Stimulated activated memory B cell treated with anti-CD40 and anti-IgM and Interleukin-4, amounts not matched to agents 10 μg/mL and 1 μg/mL and 100 μg/mL, for 72 hours (primary cell): Measurements from ENCODE around the gene ADORA1.

Experiments
- ATAC-seq: fragments of 150-1000 bp; cut with Tn5 transposase; 2 replicates; pipeline ENCODE4 v1.10.0; 2021
- H3K27ac Mint-ChIP-seq: one replicate; pipeline ENCODE4 v1.8.0; 2022; ENCODE audit warnings: mild to moderate bottlenecking, mixed read lengths
- H3K27me3 Mint-ChIP-seq: one replicate; pipeline ENCODE4 v1.8.0; 2022; ENCODE audit warnings: mixed read lengths
- H3K36me3 Mint-ChIP-seq: one replicate; pipeline ENCODE4 v1.8.0; 2022; ENCODE audit warnings: mixed read lengths
- H3K4me1 Mint-ChIP-seq: one replicate; pipeline ENCODE4 v1.8.0; 2022; ENCODE audit warnings: mixed read lengths
- H3K4me3 Mint-ChIP-seq: one replicate; pipeline ENCODE4 v1.8.0; 2022; ENCODE audit warnings: mild to moderate bottlenecking, moderate library complexity, mixed read lengths
- H3K9me3 Mint-ChIP-seq: one replicate; pipeline ENCODE4 v1.8.0; 2022; ENCODE audit warnings: mixed read lengths

The ADORA1 gene

DNA sequence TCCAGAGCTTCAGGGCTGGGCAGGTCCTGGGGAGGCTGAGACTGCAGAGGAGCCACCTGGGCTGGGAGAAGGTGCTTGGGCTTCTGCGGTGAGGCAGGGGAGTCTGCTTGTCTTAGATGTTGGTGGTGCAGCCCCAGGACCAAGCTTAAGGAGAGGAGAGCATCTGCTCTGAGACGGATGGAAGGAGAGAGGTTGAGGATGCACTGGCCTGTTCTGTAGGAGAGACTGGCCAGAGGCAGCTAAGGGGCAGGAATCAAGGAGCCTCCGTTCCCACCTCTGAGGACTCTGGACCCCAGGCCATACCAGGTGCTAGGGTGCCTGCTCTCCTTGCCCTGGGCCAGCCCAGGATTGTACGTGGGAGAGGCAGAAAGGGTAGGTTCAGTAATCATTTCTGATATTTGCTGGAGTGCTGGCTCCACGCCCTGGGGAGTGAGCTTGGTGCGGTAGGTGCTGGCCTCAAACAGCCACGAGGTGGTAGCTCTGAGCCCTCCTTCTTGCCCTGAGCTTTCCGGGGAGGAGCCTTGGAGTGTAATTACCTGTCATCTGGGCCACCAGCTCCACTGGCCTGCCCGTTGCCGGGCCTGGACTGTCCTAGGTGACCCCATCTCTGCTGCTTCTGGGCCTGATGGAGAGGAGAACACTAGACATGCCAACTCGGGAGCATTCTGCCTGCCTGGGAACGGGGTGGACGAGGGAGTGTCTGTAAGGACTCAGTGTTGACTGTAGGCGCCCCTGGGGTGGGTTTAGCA, 38.8 kb downstream of the ADORA1 start:
- H3K27ac Mint-ChIP-seq = no peak overlapping the region

DNA sequence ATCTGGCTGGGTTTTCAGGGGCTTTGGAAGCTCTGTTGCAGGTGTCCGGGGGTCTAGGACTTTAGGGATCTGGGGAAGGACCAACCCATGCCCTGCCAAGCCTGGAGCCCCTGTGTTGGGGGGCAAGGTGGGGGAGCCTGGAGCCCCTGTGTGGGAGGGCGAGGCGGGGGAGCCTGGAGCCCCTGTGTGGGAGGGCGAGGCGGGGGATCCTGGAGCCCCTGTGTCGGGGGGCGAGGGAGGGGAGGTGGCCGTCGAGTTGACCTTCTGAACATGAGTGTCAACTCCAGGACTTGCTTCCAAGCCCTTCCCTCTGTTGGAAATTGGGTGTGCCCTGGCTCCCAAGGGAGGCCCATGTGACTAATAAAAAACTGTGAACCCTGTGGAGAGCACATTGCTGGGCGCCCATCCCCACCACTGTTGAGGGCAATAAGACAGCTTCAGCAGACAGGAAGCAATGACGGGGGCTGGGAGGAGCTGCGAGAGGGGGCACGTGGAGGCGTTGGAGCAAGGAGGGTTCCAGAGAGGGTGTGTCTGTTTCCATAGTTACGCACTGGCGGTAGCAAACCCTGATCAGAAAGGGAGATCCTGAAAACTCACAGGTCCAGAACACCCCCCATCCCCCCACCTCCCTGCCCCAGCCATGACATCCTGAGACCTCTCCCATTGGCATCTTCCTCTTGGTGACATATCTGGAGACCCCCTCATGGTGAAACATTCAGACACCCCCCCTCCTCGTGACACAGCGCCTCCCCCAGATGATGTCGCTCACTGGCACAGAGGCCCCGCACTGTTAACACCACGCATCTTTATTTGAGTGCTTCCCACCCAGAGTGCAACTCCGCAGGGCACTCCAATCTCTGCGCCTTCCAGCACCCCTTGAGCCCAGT, 39.7 kb downstream of the ADORA1 start:
- peaks cover 71% of the 10 kb centered on the region for H3K27me3 Mint-ChIP-seq
- H3K27ac Mint-ChIP-seq = no peak overlapping the region

More for the DNA sequence above, 38.8 kb downstream of the ADORA1 start:
- ATAC-seq = no peak
- H3K4me3 Mint-ChIP-seq = no peak overlapping the region
- no peaks in the 10 kb centered on the region for H3K9me3 Mint-ChIP-seq
- no peaks in the 10 kb centered on the region for H3K4me1 Mint-ChIP-seq
- peaks cover 66% of the 10 kb centered on the region for H3K27me3 Mint-ChIP-seq
- no peaks in the 10 kb centered on the region for H3K36me3 Mint-ChIP-seq

DNA sequence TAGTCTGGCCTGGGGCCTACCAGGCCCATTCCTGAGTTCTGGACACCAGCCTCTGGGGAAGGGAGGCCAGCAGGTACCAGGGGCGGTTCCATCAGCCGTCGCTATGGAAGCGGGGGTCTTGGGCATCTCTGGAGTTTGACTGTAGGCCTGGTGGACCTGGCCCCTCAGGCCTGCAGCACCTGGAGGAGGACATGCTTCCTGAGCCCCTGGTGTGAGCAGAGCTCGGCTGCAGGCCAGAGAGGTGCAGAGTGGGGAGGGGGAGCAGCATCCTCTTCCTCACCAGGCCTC, 40.3 kb downstream of the ADORA1 start:
- H3K4me3 Mint-ChIP-seq = no peak overlapping the region
- H3K4me1 Mint-ChIP-seq = no peaks in the 10 kb centered on the region
- H3K27me3 Mint-ChIP-seq = peaks cover 71% of the 10 kb centered on the region
- no peaks in the 10 kb centered on the region for H3K36me3 Mint-ChIP-seq
- no peaks in the 10 kb centered on the region for H3K9me3 Mint-ChIP-seq
- H3K27ac Mint-ChIP-seq = no peak overlapping the region
- no peak for ATAC-seq

More for the DNA sequence above, 39.7 kb downstream of the ADORA1 start:
- ATAC-seq = no peak
- Mint-ChIP-seq H3K4me3 (no peak overlapping the region), H3K4me1 (no peaks in the 10 kb centered on the region), H3K9me3 (no peaks in the 10 kb centered on the region), H3K36me3 (no peaks in the 10 kb centered on the region)

DNA sequence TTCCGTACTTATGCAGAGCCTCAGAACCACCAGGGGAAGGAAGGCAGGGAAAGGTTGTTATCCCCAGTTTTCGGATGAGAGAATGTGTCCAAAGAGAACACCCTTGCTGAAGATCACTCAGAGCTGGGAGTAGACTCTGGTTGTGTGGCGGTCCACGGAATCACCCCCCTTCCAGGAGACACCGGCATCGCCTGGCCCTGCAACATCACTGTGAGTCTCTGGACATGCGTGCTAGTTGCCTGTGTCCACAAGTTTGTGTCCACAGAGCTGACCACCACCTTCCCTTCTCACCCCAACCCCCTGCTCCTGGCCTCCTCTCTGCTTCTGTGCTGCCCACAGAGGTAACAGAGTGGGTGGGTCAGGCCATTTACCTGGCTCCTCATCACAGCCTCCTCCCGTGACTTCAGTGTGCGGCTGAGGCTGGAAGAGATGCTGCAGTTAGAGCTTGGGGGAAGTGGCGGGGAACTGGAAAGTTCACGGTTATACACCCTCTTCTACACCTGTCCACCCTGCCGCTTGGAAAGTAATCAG, 40.8 kb downstream of the ADORA1 start:
- H3K36me3 Mint-ChIP-seq = no peaks in the 10 kb centered on the region
- H3K27ac Mint-ChIP-seq = no peak overlapping the region
- peaks cover 1% of the 10 kb centered on the region for H3K4me1 Mint-ChIP-seq
- no peak for ATAC-seq
- H3K27me3 Mint-ChIP-seq = peaks cover 71% of the 10 kb centered on the region
- no peak overlapping the region for H3K4me3 Mint-ChIP-seq
- H3K9me3 Mint-ChIP-seq = no peaks in the 10 kb centered on the region

DNA sequence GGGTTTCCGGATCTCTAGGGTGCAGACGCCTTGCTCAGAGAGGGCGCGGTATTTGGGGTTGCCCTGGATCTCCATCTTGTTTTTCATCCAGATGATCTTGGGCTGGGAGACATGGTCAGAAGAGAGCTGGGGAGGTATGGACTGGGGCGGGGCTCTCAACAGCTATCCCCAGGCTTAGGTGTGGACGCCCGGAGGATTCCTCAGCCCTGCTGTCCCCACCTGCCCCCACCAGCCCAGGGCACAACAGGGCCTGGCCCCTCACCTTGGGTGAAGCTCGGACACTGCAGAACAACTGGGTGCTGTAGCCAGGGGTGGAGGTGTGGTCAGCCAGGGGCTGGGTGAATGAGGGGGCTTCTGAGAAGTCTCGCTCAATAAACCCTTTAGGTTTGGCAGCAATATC, 41.5 kb downstream of the ADORA1 start:
- ATAC-seq = no peak
- Mint-ChIP-seq H3K9me3 (no peaks in the 10 kb centered on the region), H3K27ac (no peak overlapping the region), H3K27me3 (peaks cover 71% of the 10 kb centered on the region), H3K4me1 (peaks cover 8% of the 10 kb centered on the region), H3K4me3 (no peak overlapping the region), H3K36me3 (no peaks in the 10 kb centered on the region)

DNA sequence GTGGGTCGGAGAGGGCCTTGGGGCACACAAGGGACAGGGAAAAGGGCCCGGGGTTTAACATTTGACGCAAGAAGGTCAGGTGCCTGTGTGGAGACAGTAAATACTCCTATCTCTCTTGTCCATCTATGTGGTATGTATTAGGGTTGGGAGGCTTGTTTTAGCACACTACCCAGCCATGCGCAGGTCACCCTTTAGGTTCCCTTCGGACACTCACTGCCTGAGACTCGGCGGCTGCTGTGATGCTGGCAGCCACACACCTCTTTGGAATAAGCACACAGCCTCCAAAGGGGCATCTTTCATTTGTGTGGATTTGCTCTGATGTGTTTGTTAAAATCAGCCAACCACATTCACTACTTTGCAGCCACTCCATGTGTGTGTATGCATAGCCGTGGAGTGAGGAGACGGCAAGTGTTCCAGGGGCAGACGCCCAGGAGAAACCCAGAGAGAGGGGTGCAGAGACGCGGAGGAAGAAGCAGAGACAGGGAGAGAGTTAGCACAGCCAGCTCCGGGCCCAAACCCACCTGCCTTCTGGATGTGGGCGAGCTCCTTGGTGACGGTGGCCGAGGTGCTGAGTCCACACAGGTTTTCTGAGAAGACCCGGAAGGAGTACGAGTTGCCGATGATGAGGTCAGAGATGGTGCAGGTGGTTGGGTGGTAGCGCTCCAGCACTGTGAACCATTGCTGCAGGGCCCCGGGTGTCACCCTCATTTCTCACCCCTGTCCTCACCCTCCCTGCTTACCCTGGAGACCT, 42.4 kb downstream of the ADORA1 start:
- Mint-ChIP-seq H3K36me3 (no peaks in the 10 kb centered on the region), H3K27me3 (peaks cover 72% of the 10 kb centered on the region), H3K9me3 (no peaks in the 10 kb centered on the region), H3K27ac (no peak overlapping the region), H3K4me1 (peaks cover 10% of the 10 kb centered on the region), H3K4me3 (no peak overlapping the region)
- no peak for ATAC-seq

DNA sequence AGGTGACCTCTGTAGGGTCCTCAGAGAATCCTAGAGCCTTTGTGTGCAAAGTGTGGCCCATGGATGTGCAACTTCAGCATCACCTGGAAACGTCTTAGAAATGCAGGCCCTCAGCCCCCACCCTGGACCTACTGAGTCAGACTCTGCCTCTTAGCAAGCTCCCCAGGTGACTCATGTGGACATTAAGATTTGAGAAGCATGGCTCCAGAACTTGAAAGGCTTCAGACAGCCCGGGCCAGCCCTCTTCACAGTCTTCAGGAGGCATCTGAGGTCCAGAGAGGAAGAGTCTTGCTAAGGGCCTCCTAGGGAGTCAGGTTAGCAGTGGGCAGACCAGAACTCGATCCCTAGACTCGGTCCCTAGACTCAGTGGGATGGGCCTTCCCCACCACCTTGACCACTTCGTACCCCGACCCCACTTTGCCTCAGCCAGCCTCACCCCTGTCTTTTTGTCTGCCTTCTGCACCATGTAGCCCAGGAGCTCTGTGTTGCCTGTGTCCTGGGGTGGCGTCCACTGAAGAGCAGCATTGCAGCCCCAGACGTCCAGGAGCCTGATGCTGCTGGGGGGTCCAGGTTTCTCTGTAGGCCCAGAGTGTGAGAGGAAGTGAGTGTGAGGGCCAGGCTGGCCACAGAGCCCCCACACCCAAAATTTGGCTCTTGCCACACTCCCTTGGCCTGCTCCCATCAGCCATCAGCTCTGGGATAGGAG, 43.3 kb downstream of the ADORA1 start:
- Mint-ChIP-seq H3K4me1 (peaks cover 18% of the 10 kb centered on the region), H3K27ac (no peak overlapping the region), H3K36me3 (no peaks in the 10 kb centered on the region), H3K9me3 (no peaks in the 10 kb centered on the region), H3K27me3 (peaks cover 74% of the 10 kb centered on the region), H3K4me3 (no peak overlapping the region)
- no peak for ATAC-seq

DNA sequence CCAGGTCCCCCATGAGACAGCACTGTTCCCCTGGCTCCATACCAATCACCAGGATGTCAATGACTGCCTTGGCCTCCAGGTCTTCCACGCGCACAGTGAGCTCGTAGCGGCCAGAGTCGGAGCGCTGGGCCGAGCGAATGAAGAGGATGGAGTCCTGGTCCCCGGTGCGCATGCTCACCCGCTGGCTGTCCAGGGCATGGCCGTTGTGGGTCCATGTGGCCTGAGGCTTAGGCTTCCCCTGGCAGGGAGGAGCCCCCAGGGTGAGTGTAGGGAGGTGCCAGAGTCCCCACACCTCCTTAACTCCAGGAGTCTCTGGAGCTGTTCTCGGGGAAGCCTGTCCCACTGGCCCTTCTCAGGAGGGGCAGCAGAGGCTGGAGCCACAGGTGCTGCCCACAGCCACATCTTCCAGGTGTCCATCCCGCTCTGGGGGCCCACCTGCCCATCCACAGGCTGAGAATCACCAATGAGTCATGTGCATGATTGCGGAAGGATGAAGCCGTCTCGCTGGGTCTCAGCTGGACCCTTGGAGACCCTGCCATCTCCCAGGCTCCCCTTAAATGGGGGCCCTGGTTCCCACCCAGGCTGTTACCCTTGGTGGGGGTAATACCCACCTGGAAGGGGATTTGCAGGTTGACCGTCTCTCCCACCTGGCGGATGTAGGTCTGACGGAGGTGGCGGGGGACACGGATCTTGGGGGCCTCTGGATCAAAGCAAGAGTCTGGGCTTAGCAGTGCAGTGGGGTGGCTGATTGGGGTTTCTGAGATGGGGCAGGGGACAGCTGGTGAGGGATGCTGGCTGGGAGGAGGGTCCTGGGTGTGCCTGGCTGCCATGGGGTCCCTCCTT, 44.0 kb downstream of the ADORA1 start:
- no peaks in the 10 kb centered on the region for H3K9me3 Mint-ChIP-seq
- no peak overlapping the region for H3K27ac Mint-ChIP-seq
- no peak for ATAC-seq
- H3K27me3 Mint-ChIP-seq = peaks cover 74% of the 10 kb centered on the region
- no peaks in the 10 kb centered on the region for H3K36me3 Mint-ChIP-seq
- no peak overlapping the region for H3K4me3 Mint-ChIP-seq
- H3K4me1 Mint-ChIP-seq = peaks cover 21% of the 10 kb centered on the region

DNA sequence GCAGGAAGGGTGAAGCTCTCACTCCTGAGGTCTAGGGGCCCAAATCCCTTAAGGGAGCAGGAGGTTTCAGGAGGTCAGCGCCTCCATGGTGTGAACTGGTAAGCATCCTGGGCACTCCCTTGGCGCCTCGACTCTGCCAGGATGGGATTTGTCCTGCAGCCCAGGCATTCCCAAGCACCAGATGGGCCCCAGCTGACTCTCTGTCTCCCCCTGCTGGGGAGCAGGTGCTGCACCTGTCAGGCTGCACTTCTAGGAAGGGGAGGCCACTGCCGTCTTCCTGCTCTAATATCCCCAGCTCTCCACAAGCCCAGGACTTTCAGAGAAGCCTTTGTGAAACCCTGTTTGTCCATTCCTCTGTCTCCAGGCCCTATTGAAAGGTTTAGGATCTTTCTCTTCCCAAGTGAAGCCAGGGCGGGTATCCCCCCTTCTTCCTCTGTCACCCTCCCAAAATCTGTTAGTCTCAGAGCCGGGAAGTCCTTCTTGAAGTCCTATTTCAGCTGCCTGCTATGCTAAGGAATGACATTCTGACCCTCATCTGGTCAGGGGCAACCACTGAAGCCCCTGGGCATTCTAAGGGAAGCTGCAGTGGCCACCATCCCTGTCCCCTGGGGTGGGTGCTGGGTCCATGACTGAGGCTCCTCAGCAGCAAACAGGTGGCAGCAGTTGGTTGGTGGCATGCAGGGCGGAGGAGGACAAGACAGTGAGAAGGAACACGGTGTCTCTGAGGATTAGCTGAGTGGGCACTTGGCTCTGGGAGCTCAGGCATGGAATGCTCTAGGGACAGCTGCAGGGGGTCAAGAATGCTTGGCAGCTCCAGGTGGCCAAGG, 44.9 kb downstream of the ADORA1 start:
- no peak overlapping the region for H3K4me3 Mint-ChIP-seq
- ATAC-seq = no peak
- H3K27me3 Mint-ChIP-seq = peaks cover 73% of the 10 kb centered on the region
- H3K9me3 Mint-ChIP-seq = no peaks in the 10 kb centered on the region
- peaks cover 21% of the 10 kb centered on the region for H3K4me1 Mint-ChIP-seq
- no peaks in the 10 kb centered on the region for H3K36me3 Mint-ChIP-seq
- H3K27ac Mint-ChIP-seq = no peak overlapping the region

DNA sequence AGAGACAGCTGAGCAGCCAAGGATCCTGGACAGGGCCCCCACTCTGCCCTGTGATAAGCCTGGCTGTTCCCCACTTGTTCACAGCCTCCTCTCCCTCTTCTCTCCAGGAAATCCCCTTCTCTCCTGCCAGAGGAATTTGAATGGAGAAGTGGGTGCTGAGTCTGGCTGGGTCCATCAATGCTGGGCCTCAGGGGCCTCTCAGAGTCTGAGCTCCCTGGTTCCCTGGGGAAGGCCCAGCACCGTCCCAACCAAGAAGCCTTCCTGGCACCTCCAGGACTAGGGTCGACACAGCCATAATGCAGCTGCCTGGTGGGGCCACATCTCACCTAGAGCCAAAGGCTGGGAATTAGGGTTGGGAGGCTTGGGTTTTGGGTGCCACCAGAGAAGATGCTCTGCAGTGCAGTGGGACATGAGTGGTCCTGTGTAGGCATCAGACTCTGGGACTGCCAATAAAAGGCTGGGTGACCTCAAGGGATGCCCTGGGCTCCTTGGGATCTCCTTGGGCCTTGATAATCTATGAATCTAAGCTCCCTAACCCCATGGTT, 45.6 kb downstream of the ADORA1 start:
- no peaks in the 10 kb centered on the region for H3K9me3 Mint-ChIP-seq
- no peak overlapping the region for H3K27ac Mint-ChIP-seq
- no peak for ATAC-seq
- H3K4me3 Mint-ChIP-seq = no peak overlapping the region
- peaks cover 21% of the 10 kb centered on the region for H3K4me1 Mint-ChIP-seq
- no peaks in the 10 kb centered on the region for H3K36me3 Mint-ChIP-seq
- peaks cover 74% of the 10 kb centered on the region for H3K27me3 Mint-ChIP-seq

DNA sequence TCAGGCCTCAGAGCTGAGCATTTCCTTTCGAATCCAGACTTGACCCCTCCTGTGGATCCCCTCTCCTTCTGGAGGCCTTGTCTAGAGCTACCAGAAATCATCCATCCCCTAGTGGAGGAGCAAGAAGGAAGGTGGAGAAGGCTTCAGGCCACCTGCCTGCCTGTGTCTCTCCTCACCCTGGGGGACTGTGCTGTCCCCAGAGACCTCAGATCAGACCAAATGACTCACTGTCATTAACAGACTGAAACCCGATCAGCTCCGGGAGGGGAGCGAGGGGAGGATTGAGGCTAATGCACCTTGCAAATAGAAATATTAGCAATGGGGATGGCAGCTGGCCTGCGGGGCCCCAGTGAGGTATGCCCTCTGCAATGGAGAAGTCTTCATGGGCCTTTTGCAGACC, 46.0 kb downstream of the ADORA1 start:
- no peak overlapping the region for H3K27ac Mint-ChIP-seq
- peaks cover 21% of the 10 kb centered on the region for H3K4me1 Mint-ChIP-seq
- peaks cover 74% of the 10 kb centered on the region for H3K27me3 Mint-ChIP-seq
- no peaks in the 10 kb centered on the region for H3K36me3 Mint-ChIP-seq
- H3K4me3 Mint-ChIP-seq = no peak overlapping the region
- H3K9me3 Mint-ChIP-seq = no peaks in the 10 kb centered on the region
- ATAC-seq = peak; percentile 80

DNA sequence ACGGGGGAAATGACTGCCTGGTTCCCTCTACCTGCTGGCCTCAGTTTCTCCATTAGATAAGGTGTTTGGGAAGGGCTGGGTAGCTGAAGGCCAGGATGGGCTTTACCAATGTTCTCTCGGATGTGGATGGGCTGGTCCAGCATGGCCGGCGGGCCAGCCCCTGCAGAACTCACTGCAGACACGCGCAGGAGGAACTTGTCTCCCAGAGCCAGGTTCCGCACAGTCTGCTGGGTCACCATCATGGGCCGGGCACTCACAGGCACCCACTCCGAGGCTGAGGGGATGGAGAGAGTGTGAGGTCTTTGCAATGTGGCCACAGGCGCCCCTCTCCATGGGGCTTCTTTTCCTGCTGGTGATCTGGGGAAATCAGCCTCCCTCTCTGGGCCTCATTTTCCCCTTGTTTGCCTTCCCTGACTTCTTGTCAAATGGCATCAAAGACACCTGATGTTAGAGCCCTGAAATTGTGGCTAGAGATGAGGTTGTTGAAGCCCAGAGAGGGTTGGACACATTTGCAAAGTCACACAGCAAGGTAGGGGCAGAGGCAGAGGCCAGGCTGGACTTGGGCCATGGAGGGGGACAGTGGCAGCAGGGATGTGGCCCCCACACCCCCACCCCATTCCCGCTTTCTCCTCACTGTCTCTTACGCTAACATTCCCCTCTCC, 46.9 kb downstream of the ADORA1 start:
- Mint-ChIP-seq H3K4me3 (no peak overlapping the region), H3K4me1 (peaks cover 21% of the 10 kb centered on the region), H3K9me3 (no peaks in the 10 kb centered on the region), H3K27ac (no peak overlapping the region), H3K27me3 (peaks cover 77% of the 10 kb centered on the region), H3K36me3 (no peaks in the 10 kb centered on the region)
- ATAC-seq = no peak
